Effector memory CD8-positive, alpha-beta T cell (primary cell): ENCODE results near the gene NANP.
"Not testable (repeated sequence)": the region's sequence is repeated elsewhere in the genome, so short reads cannot be mapped to it uniquely, and the experiment has no call there.

Source experiments
- ATAC-seq: fragments of 150-1000 bp; cut with Tn5 transposase; replicated peaks from 2 replicates; pipeline ENCODE4 v1.10.0; 2021; ENCODE audit warnings: mild to moderate bottlenecking, moderate library complexity
- DNase-seq, 3 experiments: peaks; one replicate each; pipeline ENCODE4 v3.0.0; 2021
- H3K27ac Mint-ChIP-seq, 2 donors: one replicate each; pipeline ENCODE4 v1.8.0; 2022; ENCODE audit warnings: mild to moderate bottlenecking in 2 of 2, mixed read lengths in 2 of 2, moderate library complexity in 2 of 2
- H3K27me3 Mint-ChIP-seq, 2 donors: one replicate each; pipeline ENCODE4 v1.8.0; 2022; ENCODE audit warnings: mixed read lengths in 2 of 2
- H3K36me3 Mint-ChIP-seq: one replicate; pipeline ENCODE4 v1.8.0; 2022; ENCODE audit warnings: mild to moderate bottlenecking, moderate library complexity, mixed read lengths; ENCODE audit not compliant: insufficient read depth
- H3K4me1 Mint-ChIP-seq, 2 donors: one replicate each; pipeline ENCODE4 v1.8.0; 2022; ENCODE audit warnings: low read depth in 2 of 2, mixed read lengths in 2 of 2
- H3K4me3 Mint-ChIP-seq, 2 donors: one replicate each; pipeline ENCODE4 v1.8.0; 2022; ENCODE audit warnings: mild to moderate bottlenecking in 2 of 2, mixed read lengths in 2 of 2, moderate library complexity in 2 of 2
- H3K9me3 Mint-ChIP-seq, 2 donors: one replicate each; pipeline ENCODE4 v1.8.0; 2022; ENCODE audit warnings: mixed read lengths in 2 of 2

Gene NANP

GRCh38 chr20:25626779-25627178 is 3.0 kb upstream of the NANP start:
- H3K36me3 Mint-ChIP-seq, result peaks cover 18% of the 10 kb centered on the region
- peaks cover 12 to 20% of the 10 kb centered on the region in 2 donors for H3K4me1 Mint-ChIP-seq
- H3K27ac Mint-ChIP-seq, result peak overlapping the region in 1 of 2 donors; percentile 42
- DNase-seq (no peak), ATAC-seq (no peak)
- no peak overlapping the region for H3K4me3 Mint-ChIP-seq
- H3K9me3 Mint-ChIP-seq, result peaks cover 0 to 1% of the 10 kb centered on the region in 2 donors
- no peaks in the 10 kb centered on the region for H3K27me3 Mint-ChIP-seq

GRCh38 chr20:25624500-25624939 is 706 bp upstream of the NANP start:
- peaks cover 18% of the 10 kb centered on the region for H3K36me3 Mint-ChIP-seq
- H3K4me1 Mint-ChIP-seq, result peaks cover 12 to 20% of the 10 kb centered on the region in 2 donors
- H3K4me3 Mint-ChIP-seq, result peak overlapping the region; percentile 93 to 97
- H3K27me3 Mint-ChIP-seq, result no peaks in the 10 kb centered on the region
- peaks cover 0 to 1% of the 10 kb centered on the region in 2 donors for H3K9me3 Mint-ChIP-seq
- ATAC-seq, result no peak
- no peak for DNase-seq
- H3K27ac Mint-ChIP-seq, result peak overlapping the region; percentile 96

- Mint-ChIP-seq H3K4me1 (peaks cover 12 to 20% of the 10 kb centered on the region in 2 donors), H3K27me3 (no peaks in the 10 kb centered on the region), H3K4me3 (peak overlapping the region; percentile 93 to 97), H3K27ac (peak overlapping the region; percentile 96), H3K9me3 (peaks cover 0 to 1% of the 10 kb centered on the region in 2 donors), H3K36me3 (peaks cover 18% of the 10 kb centered on the region)
- DNase-seq (peak in 1 of 3 experiments; percentile 7), ATAC-seq (peak; percentile 2)
These were observed 534 bp downstream of the NANP start for GRCh38 chr20:25623225-25623735.

- Mint-ChIP-seq H3K4me3 (peak overlapping the region; percentile 93 to 97), H3K36me3 (peaks cover 18% of the 10 kb centered on the region), H3K4me1 (peaks cover 12 to 20% of the 10 kb centered on the region in 2 donors), H3K27ac (peak overlapping the region; percentile 96), H3K9me3 (no peaks in the 10 kb centered on the region), H3K27me3 (no peaks in the 10 kb centered on the region)
- ATAC-seq (no peak), DNase-seq (no peak)
These were observed 1.2 kb downstream of the NANP start for GRCh38 chr20:25622450-25623224.

DNA sequence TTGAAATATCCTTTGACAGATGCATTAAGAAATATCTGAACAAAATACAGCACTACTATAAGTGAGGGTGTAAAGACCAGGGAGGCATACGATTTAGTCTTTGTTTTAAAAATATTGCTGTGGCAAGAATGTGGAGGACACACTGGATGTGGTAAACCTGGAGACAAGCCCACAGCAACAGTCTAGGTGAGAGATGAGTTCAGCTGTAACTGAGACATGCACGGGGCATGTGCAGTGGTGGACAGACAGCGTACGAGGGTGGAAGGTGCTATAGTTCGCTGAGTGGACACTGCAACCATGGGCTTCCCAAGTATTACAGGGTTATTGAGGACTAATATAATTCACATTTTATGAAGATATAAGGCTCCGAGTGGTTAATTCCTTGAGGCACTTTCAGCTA is 1.8 kb downstream of the NANP start:
- Mint-ChIP-seq H3K36me3 (peaks cover 18% of the 10 kb centered on the region), H3K9me3 (no peaks in the 10 kb centered on the region), H3K4me1 (peaks cover 12 to 20% of the 10 kb centered on the region in 2 donors), H3K27me3 (no peaks in the 10 kb centered on the region), H3K4me3 (peak overlapping the region; percentile 93 to 97), H3K27ac (peak overlapping the region; percentile 96)
- ATAC-seq, result no peak
- DNase-seq, result no peak

- H3K9me3 Mint-ChIP-seq, result no peaks in the 10 kb centered on the region
- H3K4me1 Mint-ChIP-seq, result peaks cover 12 to 19% of the 10 kb centered on the region in 2 donors
- no peaks in the 10 kb centered on the region for H3K27me3 Mint-ChIP-seq
- ATAC-seq (no peak), DNase-seq (no peak)
- H3K27ac Mint-ChIP-seq, result no peak overlapping the region
- peaks cover 18% of the 10 kb centered on the region for H3K36me3 Mint-ChIP-seq
- no peak overlapping the region for H3K4me3 Mint-ChIP-seq
These were observed 4.3 kb downstream of the NANP start for GRCh38 chr20:25619514-25619913.

DNA sequence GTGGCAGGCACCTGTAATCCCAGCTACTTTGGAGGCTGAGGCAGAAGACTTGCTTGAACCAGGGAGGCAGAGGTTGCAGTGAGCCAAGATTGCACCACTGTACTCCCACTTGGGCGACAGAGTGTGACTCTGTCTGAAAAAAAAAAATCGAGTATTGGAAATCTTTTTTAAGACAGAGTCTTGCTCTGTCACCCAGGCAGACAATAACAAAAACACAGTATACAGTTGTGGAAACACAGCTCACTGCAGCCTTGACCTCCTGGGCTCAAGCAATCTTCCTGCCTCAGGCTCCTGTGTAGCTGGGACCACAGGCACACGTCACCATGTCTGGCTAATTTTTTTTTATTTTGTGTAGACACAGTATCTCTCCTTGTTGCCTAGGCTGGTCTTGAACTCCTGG is 15.0 kb downstream of the NANP start:
- no peak for ATAC-seq
- Mint-ChIP-seq H3K27ac (peak overlapping the region in 1 of 2 donors; percentile 38), H3K4me1 (no peaks in the 10 kb centered on the region), H3K36me3 (no peaks in the 10 kb centered on the region), H3K9me3 (no peaks in the 10 kb centered on the region), H3K27me3 (no peaks in the 10 kb centered on the region), H3K4me3 (no peak overlapping the region)
- DNase-seq, result no peak

- ATAC-seq, result no peak
- no peaks in the 10 kb centered on the region for H3K36me3 Mint-ChIP-seq
- no peak overlapping the region for H3K27ac Mint-ChIP-seq
These were observed 17.6 kb downstream of the NANP start for GRCh38 chr20:25606094-25606695.

DNA sequence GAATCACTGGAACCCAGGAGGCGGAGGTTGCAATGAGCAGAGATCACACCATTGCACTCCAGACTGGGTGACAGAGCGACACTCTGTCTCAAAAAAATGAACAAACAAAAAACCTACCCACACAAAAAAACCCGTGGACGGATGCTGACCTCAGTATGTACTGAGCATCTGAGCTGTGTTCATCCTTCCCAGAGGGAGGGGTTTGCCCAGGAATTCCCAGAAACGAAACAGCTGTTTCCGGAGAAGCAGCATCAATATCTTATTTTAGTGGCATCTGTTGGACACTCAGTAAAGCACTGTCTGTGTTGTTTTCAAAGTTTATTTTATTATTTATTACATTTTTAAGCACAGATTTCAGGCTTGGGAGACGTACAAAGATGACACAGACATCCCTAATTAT is 18.7 kb downstream of the NANP start:
- no peaks in the 10 kb centered on the region for H3K4me1 Mint-ChIP-seq
- no peaks in the 10 kb centered on the region for H3K9me3 Mint-ChIP-seq
- H3K27ac Mint-ChIP-seq, result no peak overlapping the region
- H3K27me3 Mint-ChIP-seq, result no peaks in the 10 kb centered on the region
- no peak for DNase-seq
- H3K36me3 Mint-ChIP-seq, result no peaks in the 10 kb centered on the region
- ATAC-seq, result no peak
- no peak overlapping the region for H3K4me3 Mint-ChIP-seq

More at GRCh38 chr20:25606094-25606695, 17.6 kb downstream of the NANP start:
- no peak for DNase-seq
- no peaks in the 10 kb centered on the region for H3K9me3 Mint-ChIP-seq
- no peaks in the 10 kb centered on the region for H3K27me3 Mint-ChIP-seq
- no peaks in the 10 kb centered on the region for H3K4me1 Mint-ChIP-seq
- no peak overlapping the region for H3K4me3 Mint-ChIP-seq

DNA sequence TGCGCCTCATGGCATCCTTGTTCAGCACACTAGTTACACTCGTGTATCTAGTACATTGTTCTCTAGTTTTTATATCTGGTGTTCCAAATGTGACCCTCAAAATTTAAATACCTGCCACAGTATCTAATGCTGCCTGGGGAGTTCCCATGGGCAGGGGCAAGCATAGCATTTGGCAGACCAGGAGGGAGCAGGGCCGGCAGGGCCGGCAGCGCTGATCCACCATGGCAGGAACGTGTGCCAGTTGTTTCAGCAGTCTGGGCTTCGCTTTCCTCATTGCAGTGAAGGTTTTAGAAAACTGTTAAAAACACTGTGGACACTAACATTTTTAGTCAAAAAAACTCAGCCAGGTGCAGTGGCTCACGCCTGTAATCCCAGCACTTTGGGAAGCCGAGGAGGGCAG is 19.2 kb downstream of the NANP start:
- H3K36me3 Mint-ChIP-seq, result no peaks in the 10 kb centered on the region
- ATAC-seq, result no peak
- no peaks in the 10 kb centered on the region for H3K27me3 Mint-ChIP-seq
- H3K4me1 Mint-ChIP-seq, result no peaks in the 10 kb centered on the region
- H3K27ac Mint-ChIP-seq, result no peak overlapping the region
- H3K4me3 Mint-ChIP-seq, result no peak overlapping the region
- no peaks in the 10 kb centered on the region for H3K9me3 Mint-ChIP-seq
- no peak for DNase-seq

DNA sequence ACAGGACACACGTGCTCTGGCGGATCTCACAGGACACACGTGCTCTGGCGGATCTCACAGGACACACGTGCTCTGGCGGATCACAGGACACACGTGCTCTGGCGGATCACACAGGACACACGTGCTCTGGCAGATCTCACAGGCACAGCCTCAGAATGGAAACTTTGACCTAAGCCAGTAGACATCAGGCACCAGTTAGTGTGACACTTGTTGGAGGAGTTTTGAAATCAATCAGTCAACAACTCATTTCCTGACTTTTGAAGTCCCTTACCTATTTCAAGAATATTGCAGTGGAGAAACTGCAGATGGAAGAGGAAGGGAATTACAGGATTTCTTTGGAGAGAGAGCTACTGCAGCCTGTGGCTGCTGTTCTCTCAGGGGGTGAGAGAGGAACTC is 20.9 kb downstream of the NANP start:
- not testable (repeated sequence) for H3K4me3 Mint-ChIP-seq, ATAC-seq, DNase-seq, H3K4me1 Mint-ChIP-seq, H3K9me3 Mint-ChIP-seq, H3K27me3 Mint-ChIP-seq, H3K27ac Mint-ChIP-seq, H3K36me3 Mint-ChIP-seq

DNA sequence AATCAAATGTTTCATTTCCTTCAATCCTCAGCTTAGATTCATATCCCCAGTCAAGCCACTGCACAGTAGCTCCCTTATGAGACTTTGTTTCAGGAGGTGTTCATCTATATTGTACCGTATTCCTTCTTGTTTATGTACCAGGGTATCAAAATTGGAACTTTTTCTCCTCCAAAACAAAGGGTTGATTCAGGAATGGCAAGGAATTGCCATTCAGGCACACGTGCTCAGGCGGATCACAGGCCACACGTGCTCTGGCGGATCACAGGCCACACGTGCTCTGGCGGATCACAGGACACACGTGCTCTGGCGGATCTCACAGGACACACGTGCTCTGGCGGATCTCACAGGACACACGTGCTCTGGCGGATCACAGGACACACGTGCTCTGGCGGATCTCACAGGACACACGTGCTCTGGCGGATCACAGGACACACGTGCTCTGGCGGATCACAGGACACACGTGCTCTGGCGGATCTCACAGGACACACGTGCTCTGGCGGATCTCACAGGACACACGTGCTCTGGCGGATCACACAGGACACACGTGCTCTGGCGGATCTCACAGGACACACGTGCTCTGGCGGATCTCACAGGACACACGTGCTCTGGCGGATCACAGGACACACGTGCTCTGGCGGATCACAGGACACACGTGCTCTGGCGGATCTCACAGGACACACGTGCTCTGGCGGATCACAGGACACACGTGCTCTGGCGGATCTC is 21.5 kb downstream of the NANP start:
- H3K4me3 Mint-ChIP-seq, DNase-seq, H3K4me1 Mint-ChIP-seq, H3K36me3 Mint-ChIP-seq, ATAC-seq, H3K27me3 Mint-ChIP-seq, H3K27ac Mint-ChIP-seq, H3K9me3 Mint-ChIP-seq: not testable (repeated sequence)

DNA sequence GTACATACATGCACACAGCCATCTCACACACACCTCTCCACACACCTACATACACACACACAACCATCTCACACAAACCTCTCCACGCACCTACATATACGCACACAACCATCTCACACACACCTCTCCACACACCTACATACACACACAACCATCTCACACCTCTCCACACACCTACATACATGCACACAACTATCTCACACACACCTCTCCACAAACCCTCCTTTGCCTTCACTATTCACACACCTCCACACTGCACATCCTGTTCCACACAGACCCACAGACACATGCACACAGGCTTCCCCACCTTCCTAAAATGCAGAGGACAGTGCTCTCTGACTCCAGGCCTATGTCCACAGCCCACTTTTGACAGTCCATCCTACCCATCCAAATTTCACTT is 22.2 kb downstream of the NANP start:
- H3K9me3 Mint-ChIP-seq, result no peaks in the 10 kb centered on the region
- no peak for DNase-seq
- ATAC-seq, result no peak
- no peaks in the 10 kb centered on the region for H3K4me1 Mint-ChIP-seq
- H3K27me3 Mint-ChIP-seq, result no peaks in the 10 kb centered on the region
- H3K36me3 Mint-ChIP-seq, result no peaks in the 10 kb centered on the region
- H3K4me3 Mint-ChIP-seq, result no peak overlapping the region
- H3K27ac Mint-ChIP-seq, result no peak overlapping the region
